Measurements from ENCODE around the gene RAVER1. TPM values are rescaled to one million over a fixed set of nuclear protein-coding genes. Genes with fewer than 3 reads are reported as not detected.

Gene RAVER1
- total and polyA plus RNA-seq, 2 of the 13 experiments (the other 11 are each of a cell fraction or from before 2014, with no cell fraction given), result 3.6 to 7.9 TPM

DNA sequence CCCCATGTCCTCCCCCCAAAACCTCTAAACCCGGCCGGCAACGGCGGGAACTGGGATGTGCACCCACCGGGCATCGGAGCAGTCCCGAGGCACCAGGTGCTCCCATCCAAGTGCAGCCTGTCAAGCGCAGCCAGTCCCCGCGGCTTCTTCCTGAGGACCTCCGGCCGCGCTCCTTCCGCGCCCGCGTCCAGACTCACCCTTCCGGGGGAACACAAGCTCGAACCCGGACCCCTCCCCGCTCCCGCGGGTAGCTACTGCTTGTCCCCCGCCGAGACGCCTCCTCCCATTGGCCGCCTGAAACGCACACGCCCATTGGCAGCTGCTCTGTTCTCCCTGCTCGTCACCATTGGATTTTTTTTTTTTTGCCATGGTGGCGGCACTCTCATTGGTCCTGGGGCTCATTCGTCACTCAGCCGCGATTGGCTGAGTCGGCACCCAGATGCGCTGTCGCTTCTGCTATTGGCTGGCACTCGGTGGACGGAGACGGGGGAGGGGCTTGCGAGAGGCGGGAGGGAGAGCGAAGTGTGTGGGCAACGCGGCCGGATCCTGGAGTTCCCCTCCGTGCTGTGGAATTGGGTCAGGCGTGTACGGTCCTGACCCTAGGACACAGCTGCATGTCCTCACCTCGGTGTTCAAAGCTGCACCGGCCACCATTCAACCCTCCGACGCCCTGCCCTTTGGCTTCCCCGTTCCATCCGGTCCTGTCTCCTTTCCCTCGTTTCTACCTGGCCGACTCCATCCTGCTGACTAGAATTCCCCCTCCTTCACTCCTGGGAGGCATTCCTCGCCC, 47.2 kb upstream of the RAVER1 start, which contains the start of gene TYK2 (continued):
- TF ChIP-seq, protein P1, sequence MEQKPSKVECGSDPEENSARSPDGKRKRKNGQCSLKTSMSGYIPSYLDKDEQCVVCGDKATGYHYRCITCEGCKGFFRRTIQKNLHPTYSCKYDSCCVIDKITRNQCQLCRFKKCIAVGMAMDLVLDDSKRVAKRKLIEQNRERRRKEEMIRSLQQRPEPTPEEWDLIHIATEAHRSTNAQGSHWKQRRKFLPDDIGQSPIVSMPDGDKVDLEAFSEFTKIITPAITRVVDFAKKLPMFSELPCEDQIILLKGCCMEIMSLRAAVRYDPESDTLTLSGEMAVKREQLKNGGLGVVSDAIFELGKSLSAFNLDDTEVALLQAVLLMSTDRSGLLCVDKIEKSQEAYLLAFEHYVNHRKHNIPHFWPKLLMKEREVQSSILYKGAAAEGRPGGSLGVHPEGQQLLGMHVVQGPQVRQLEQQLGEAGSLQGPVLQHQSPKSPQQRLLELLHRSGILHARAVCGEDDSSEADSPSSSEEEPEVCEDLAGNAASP (CRISPR knock-in tag; IDR thresholded peaks at IDR 0.05; ENCODE audit: borderline replicate concordance), result no peak
- TF ChIP-seq PHF20 (CRISPR knock-in tag; IDR thresholded peaks at IDR 0.05) (peak; percentile 91), ZNF724P (CRISPR knock-in tag; IDR thresholded peaks at IDR 0.05; ENCODE audit: borderline replicate concordance) (peak; percentile 15; the same call in 1 of the 2 replicates), HNRNPK (IDR thresholded peaks at IDR 0.05; ENCODE audit: low read depth, low read length, poor library complexity, severe bottlenecking) (no peak), SMARCE1 (IDR thresholded peaks at IDR 0.05; ENCODE audit: borderline replicate concordance) (no peak), NR2F1 (CRISPR knock-in tag; IDR thresholded peaks at IDR 0.05) (no peak), ZNF235 (CRISPR knock-in tag; IDR thresholded peaks at IDR 0.05; ENCODE audit: borderline replicate concordance) (0 out of 2 replicates have a peak, but pooled peaks have one; percentile 62), PITX1 (CRISPR knock-in tag; IDR thresholded peaks at IDR 0.05) (no peak), ZFAT (CRISPR knock-in tag; conservative IDR thresholded peaks at IDR 0.05) (no peak), PCBP1 (IDR thresholded peaks at IDR 0.05; ENCODE audit: borderline replicate concordance, low read depth, low read length) (0 out of 2 replicates have a peak, but pooled peaks have one; percentile 85), ZNF496 (CRISPR knock-in tag; IDR thresholded peaks at IDR 0.05; ENCODE audit: insufficient replicate concordance) (no peak), ZNF510 (CRISPR knock-in tag; IDR thresholded peaks at IDR 0.05; ENCODE audit: low read depth) (peak; percentile 50; the same call in 1 of the 2 replicates), ADNP (CRISPR knock-in tag; IDR thresholded peaks at IDR 0.05) (no peak), ZFP36 (IDR thresholded peaks at IDR 0.05; ENCODE audit: borderline replicate concordance, low read depth, low read length, partially characterized antibody) (no peak), ZNF484 (CRISPR knock-in tag; IDR thresholded peaks at IDR 0.05; ENCODE audit: borderline replicate concordance, low read depth) (no peak), ZNF335 (CRISPR knock-in tag; IDR thresholded peaks at IDR 0.05) (no peak)
- TF ChIP-seq, protein P2, sequence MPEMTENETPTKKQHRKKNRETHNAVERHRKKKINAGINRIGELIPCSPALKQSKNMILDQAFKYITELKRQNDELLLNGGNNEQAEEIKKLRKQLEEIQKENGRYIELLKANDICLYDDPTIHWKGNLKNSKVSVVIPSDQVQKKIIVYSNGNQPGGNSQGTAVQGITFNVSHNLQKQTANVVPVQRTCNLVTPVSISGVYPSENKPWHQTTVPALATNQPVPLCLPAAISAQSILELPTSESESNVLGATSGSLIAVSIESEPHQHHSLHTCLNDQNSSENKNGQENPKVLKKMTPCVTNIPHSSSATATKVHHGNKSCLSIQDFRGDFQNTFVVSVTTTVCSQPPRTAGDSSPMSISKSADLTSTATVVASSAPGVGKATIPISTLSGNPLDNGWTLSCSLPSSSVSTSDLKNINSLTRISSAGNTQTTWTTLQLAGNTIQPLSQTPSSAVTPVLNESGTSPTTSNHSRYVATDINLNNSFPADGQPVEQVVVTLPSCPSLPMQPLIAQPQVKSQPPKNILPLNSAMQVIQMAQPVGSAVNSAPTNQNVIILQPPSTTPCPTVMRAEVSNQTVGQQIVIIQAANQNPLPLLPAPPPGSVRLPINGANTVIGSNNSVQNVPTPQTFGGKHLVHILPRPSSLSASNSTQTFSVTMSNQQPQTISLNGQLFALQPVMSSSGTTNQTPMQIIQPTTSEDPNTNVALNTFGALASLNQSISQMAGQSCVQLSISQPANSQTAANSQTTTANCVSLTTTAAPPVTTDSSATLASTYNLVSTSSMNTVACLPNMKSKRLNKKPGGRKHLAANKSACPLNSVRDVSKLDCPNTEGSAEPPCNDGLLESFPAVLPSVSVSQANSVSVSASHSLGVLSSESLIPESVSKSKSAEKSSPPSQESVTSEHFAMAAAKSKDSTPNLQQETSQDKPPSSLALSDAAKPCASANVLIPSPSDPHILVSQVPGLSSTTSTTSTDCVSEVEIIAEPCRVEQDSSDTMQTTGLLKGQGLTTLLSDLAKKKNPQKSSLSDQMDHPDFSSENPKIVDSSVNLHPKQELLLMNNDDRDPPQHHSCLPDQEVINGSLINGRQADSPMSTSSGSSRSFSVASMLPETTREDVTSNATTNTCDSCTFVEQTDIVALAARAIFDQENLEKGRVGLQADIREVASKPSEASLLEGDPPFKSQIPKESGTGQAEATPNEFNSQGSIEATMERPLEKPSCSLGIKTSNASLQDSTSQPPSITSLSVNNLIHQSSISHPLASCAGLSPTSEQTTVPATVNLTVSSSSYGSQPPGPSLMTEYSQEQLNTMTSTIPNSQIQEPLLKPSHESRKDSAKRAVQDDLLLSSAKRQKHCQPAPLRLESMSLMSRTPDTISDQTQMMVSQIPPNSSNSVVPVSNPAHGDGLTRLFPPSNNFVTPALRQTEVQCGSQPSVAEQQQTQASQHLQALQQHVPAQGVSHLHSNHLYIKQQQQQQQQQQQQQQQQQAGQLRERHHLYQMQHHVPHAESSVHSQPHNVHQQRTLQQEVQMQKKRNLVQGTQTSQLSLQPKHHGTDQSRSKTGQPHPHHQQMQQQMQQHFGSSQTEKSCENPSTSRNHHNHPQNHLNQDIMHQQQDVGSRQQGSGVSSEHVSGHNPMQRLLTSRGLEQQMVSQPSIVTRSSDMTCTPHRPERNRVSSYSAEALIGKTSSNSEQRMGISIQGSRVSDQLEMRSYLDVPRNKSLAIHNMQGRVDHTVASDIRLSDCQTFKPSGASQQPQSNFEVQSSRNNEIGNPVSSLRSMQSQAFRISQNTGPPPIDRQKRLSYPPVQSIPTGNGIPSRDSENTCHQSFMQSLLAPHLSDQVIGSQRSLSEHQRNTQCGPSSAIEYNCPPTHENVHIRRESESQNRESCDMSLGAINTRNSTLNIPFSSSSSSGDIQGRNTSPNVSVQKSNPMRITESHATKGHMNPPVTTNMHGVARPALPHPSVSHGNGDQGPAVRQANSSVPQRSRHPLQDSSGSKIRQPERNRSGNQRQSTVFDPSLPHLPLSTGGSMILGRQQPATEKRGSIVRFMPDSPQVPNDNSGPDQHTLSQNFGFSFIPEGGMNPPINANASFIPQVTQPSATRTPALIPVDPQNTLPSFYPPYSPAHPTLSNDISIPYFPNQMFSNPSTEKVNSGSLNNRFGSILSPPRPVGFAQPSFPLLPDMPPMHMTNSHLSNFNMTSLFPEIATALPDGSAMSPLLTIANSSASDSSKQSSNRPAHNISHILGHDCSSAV (CRISPR knock-in tag; IDR thresholded peaks at IDR 0.05; ENCODE audit: borderline replicate concordance), result no peak
- TF ChIP-seq, protein P3, sequence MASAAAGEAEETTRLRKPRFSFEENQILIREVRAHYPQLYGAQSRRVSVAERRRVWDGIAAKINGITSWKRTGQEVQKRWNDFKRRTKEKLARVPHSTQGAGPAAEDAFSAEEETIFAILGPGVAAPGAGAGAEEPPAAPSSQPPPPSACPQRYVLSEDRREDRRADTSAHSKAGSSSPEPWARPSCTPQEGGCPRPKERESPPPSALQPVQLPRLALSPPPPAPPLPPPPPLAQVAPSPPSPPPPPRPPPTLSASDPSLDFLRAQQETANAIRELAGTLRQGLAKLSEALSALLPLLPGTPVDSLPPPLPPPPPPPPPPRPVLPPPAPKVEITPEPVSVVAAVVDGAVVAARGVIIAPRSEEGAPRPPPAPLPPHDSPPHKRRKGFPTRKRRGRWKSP (CRISPR knock-in tag; IDR thresholded peaks at IDR 0.05), result peak; percentile 73

Measured in HepG2 (cell line).